Activated T-helper 9 cell treated with anti-CD3 and anti-CD28 coated beads, Interleukin-2, amount 50 U/mL, for 16 hours (primary cell): ENCODE data around the gene SLC39A9.

ENCODE experiments used
- DNase-seq: peaks from one replicate; pipeline ENCODE4 v3.0.0-alpha.2; 2020; ENCODE audit warnings: low read depth

SLC39A9 gene

DNA sequence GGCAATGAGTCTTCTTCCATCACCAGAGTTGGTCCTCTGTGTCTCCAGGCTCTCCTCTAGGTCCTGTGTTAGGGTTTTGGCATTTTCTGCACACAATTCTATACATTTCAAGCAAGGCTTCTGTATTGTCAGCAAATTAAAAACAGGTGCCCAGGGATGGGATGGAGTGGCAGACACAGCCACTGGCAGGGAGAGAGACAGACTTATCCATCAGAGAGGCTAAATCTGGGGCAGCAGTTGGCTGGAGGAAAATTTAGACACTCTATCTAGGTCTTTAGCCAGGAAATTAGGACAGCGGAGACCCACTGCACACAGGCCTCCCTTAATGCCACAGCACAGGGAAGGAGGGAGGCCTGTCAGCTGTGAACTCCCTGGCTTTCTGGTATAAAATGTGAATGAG is 106.3 kb downstream of the SLC39A9 start:
- no peak for DNase-seq

DNA sequence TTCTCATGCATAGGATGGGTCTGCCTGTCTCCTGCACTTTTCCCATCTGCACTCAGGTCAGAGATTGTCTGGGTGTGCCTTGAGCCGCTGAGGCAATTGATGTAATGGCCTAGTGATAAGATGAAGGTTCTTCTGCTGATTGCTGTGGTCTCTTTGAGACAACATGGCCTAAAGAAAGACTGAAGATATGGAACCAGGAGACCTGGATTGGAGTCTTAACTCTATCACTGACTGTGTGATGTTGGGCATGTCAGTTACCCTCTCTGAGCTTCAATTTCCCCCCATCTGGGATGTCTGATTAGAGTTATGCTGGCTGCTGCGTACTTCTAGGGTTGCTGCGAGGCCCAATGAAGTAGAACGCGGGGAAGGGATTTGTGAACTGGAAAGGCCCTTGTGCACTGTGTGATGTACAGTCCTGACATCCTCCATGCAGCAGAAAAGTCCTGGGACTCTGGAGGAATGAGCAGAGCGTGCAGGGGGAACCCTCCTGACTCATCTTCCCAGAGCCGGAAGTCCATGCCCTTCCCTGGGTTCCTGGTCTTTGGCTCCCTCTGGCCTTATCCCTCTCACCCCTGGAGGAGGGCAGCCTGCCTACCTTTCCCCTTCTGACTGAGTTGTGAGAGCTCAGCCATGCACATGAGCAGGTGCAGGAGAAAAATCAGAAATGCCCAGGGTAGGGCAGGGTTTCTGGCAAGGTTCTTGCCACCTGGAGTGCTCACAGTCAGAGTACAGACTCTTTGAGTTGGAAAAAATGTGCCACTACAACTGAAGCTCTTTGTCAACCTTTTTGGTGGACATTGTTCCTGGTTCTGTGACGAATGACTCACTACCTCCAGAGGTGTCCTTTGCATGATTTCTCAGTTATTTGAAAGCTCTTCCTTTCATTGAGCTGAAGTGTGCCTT is 107.1 kb downstream of the SLC39A9 start:
- no peak for DNase-seq

DNA sequence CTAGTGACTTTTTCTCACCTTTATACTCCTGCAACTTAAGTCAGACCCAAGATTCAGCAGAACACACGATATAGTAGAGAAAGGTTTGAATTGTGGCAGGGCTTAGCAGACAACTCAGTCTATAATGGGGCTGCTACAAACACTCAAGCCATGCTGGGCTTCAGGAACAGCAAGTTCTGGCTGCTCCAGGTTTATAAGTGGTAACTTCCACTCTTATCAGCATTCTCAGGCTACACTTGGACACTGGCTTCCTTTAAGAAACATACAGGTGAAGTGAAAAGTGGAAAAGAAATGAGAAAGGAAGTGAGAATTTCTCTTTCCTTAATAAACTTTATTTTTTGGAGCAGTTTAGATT is 107.7 kb downstream of the SLC39A9 start:
- DNase-seq: no peak
